GM12864 (cell line): ENCODE data around the gene CILP2.

Source experiments
- DNase-seq: peaks from one replicate; pipeline ENCODE4 v3.0.0-alpha.2; 2011; ENCODE audit warnings: low read depth
- H3K4me3 ChIP-seq: 2 replicates; pipeline ENCODE4 v1.5.1; 2011; ENCODE audit warnings: mild to moderate bottlenecking, low read depth, low read length, control low read depth
- CTCF ChIP-seq: IDR thresholded peaks from 2 replicates; pipeline ENCODE4 v1.5.1; 2011; ENCODE audit warnings: low read depth, mild to moderate bottlenecking, moderate library complexity, low read length, control low read depth, inconsistent platforms; ENCODE audit errors: missing control alignments

Gene CILP2

GRCh38 chr19:19506592-19506991, 31.5 kb upstream of the CILP2 start:
- TF ChIP-seq CTCF = no peak
- no peak overlapping the region for H3K4me3 ChIP-seq
- no peak for DNase-seq

- DNase-seq = no peak
- H3K4me3 ChIP-seq = no peak overlapping the region
- TF ChIP-seq CTCF = no peak
These were observed 30.7 kb upstream of the CILP2 start for GRCh38 chr19:19507354-19507753.

GRCh38 chr19:19508217-19508616, 29.8 kb upstream of the CILP2 start:
- DNase-seq = no peak
- TF ChIP-seq CTCF = no peak
- H3K4me3 ChIP-seq = no peak overlapping the region

- TF ChIP-seq CTCF = no peak
- no peak overlapping the region for H3K4me3 ChIP-seq
- no peak for DNase-seq
These were observed 27.6 kb upstream of the CILP2 start for GRCh38 chr19:19510432-19510831.

- TF ChIP-seq CTCF = no peak
These were observed 24.4 kb upstream of the CILP2 start for GRCh38 chr19:19513682-19514081.

GRCh38 chr19:19514215-19514657, 23.8 kb upstream of the CILP2 start:
- TF ChIP-seq CTCF = no peak
- DNase-seq = no peak

More at GRCh38 chr19:19513682-19514081, 24.4 kb upstream of the CILP2 start:
- no peak for DNase-seq
- H3K4me3 ChIP-seq = no peak overlapping the region

GRCh38 chr19:19514881-19515641, 23.0 kb upstream of the CILP2 start, which contains the start of gene TSSK6:
Gene TSSK6, minus strand, starts transcription at chr19:19515548. Its CDS starts 121 bp downstream, at chr19:19515427.
- no peak for TF ChIP-seq CTCF
- DNase-seq = no peak
- H3K4me3 ChIP-seq = peak within 1 kb of the TSS; percentile 93

More at GRCh38 chr19:19514215-19514657, 23.8 kb upstream of the CILP2 start:
- H3K4me3 ChIP-seq = no peak overlapping the region
